Posterior cingulate gyrus (tissue), 11 donors: Measurements from ENCODE around the gene CCDC88C.

Experiments used
- DNase-seq, 10 donors: peaks; one replicate each; pipeline versions ENCODE4 v3.0.0 to v3.0.0-alpha.2; 2020 to 2021; ENCODE audit warnings: mixed read lengths in 3 of 10
- intact Hi-C: fragments of 100-400 bp; cut with DNase I; formaldehyde crosslinking; loops from one replicate; pipeline ENCODE4 v1.15.1; 2023

CCDC88C gene

GRCh38 chr14:91332986-91333649 lies 84.5 kb downstream of the CCDC88C start:
- intact Hi-C loops, result no loop called here
- no peak for DNase-seq

GRCh38 chr14:91332171-91332985 lies 85.2 kb downstream of the CCDC88C start:
- peak in 1 of 10 donors; percentile 87 for DNase-seq
- intact Hi-C loops, result no loop called here

- intact Hi-C loops, result no loop called here
Measured at GRCh38 chr14:91331721-91332120, 85.9 kb downstream of the CCDC88C start.

DNA sequence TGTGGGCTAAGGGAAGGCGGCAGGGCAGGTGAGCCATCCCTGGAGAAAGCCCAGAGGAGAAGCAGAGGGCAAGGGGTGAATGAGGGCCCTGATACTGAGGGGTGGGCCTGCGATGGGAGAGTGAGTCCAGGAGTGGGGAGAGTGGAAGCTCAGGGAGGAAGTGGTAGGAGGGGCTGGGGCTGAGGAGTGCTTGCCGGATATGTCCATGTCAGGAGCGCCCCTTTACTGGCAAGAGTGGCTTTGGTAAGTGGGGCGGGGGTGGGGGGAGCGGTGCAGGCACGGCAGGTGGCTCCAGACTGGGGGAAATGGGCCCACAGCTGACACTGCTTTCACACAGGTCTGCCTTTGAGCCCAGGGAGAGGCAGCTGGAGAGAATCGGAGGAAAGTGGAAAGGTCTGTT lies 86.8 kb downstream of the CCDC88C start:
- DNase-seq, result peak in 2 of 10 donors; percentile 17 to 18
- intact Hi-C loops, result no loop called here

More at GRCh38 chr14:91331721-91332120, 85.9 kb downstream of the CCDC88C start:
- no peak for DNase-seq

GRCh38 chr14:91330096-91330696 lies 87.4 kb downstream of the CCDC88C start:
- intact Hi-C loops, result no loop called here
- peak in 3 of 10 donors; percentile 26 to 72 (median 49) for DNase-seq

DNA sequence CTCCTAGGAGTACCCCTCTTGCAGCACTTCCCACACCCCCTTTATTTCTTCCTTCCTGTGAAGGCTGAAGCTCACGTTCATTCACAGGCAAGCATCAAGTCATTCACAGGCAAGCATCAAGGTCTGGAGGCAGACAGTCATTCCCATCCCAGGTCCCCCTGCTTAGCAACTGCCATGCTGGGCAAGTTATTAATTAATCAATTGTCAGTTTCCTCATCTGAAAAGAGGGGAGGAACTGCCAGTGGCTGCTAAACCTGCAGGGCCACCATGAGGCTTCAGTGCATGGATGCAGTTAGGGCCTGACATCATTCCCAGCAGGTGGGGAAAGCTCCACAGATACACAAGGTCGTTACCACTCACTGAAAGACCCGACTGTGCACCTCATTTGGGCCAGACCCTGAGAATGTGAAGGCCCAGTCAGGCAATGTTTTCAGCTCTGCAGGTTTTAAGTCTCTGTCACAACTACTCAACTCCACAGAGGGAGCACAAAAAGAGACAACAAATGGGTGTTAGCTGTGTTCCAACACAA lies 88.1 kb downstream of the CCDC88C start:
- intact Hi-C loops, result no loop called here
- DNase-seq, result peak in 3 of 10 donors; percentile 7 to 32 (median 8)

DNA sequence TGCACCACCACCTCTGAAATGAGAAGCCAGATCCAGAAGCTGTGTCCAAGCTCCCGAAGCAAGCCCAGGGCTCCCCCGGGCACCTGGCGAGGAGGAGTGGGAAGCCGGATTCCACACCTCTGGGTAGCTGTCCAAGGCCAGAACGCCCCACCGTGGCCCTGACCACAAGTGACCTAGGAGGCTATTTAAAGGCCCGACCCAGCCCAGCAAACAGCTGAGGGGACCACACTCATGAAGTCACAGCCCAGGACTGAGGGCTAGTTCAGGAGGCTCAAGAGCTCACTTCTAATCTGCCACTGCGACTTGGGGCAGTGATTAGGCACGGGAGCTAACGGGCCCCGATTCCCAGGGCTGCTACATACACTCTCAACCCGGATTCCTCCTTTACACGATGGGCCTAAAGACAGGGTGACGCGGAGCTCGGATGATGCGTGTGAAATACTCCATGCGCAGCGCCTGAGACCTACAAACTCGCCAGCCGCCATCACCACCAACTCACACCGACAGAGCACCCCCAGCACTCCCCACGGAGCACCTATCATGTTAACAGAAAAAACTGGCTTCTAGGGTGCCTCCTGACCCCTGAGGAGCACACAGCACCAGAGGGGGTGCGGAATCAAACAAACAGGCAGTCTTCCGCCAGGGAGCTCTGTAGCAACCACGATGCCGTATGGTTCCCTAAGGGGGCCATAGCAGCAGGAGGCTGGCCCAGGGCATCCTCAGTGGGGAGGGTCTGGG lies 89.1 kb downstream of the CCDC88C start:
- DNase-seq, result peak in 3 of 10 donors; percentile 58 to 63 (median 59)
- intact Hi-C loops, result no loop called here

- intact Hi-C loops, result no loop called here
- peak in 3 of 10 donors; percentile 18 to 62 (median 35) for DNase-seq
Measured at GRCh38 chr14:91327661-91328312, 89.8 kb downstream of the CCDC88C start.

DNA sequence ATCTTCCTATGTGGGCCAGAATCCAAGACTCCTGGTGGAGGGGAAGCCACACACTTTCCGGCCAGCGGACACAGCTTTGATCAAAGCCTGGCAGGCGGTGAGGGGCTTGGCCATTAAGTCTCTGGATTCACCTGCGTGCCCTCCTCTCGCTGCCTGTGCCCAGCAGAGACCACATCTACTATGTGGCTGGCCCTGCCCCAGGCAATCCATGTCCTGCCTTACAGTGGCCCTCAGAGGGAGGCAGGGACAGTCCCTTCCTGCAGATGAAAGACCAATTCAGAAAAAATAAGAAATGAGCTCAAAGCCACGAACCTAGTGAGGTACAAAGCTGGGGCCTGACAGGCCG lies 90.4 kb downstream of the CCDC88C start:
- intact Hi-C loops, result no loop called here
- DNase-seq, result peak in 3 of 10 donors; percentile 49 to 69 (median 58)

- intact Hi-C loops, result no loop called here
- peak in 2 of 10 donors; percentile 13 to 40 for DNase-seq
Measured at GRCh38 chr14:91326514-91327249, 90.9 kb downstream of the CCDC88C start.

DNA sequence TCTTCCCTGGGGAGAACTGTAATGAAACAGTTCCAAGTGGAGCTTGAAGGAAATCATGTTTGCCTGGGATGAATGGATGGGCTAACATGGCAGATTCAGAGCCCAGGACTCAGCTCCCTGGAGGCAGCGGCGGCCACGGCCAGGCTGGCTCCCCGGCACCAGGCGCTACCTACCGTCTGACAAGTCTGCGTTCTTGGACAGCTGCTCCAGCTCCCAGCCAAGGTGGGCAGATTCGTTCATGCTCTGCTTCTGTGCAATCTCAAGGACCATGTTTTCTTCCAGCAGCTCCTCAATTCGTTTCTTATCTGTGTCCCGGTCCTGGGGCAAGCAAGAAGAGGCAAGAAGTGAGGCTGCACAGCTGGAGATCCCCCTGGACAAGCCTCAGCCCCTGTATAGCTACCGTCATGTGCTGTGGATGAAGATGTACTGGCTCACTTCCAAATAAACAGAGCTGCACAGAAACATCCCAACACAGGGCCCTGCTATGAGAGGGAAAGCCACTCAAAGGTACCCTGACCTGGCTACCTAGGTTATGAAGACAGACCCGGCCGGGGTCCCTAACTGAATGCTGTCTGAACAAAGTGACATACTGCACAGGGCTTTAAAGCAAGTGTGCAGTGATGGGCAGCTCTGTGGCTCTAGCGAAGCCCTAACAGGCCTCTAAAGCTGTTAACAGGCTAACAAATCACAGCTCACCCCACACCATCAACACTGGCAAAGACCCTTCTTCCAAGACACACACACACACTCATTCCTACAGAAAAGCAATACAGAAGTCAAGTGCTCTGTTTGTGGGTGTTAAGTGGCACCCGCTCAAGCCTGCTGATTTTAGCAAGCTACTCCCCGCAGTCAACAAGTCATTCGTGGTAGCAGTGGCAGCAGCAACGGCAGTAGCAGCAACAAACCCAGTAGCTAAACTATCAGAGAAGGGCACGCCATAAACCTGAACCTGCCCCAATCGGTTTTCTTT lies 92.7 kb downstream of the CCDC88C start:
- peak in 3 of 10 donors; percentile 2 to 86 (median 84) for DNase-seq
- intact Hi-C loops, result no loop called here

DNA sequence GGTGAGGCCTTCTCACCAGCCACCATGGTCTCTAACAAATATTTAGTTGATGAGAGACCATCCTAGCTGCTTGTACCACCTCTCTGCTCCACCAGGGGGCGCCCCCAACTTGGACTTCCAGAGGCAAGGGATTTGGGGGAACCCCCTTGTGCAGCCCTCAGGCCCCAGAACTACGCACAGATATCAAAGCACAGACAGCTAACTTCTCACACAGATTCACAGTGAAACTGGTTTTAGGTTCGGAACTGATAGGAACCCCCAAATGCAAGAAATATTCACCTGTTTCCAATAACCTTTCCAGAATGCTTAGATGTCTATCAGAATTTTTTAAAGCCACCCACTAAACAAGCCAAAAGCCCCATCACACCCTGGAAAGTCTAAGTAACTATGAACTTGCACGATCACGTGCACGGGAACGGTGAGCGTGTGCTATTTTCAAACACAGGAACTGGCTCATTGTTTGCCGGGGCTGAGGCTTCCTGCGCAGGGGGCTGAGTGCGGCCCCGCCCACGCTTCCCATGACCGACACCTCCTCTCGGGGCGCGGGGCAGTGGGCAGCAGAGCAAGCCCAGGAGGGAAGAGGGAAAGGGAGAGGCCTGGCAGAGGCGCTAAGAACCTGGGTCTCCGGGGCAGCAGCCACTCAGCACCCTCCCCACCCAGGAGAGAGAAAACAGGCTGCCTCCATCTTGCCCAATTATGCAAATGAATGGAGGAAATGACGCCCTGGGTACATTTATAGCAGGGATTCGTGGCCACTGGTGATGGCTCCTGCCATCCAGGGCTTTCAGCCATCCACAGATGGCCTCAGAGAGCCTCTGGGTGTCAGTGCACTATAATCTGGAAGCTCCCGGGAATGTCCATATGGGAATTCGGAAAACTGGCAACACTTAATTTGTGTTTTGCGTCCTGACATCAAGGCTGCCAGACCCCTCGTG lies 93.7 kb downstream of the CCDC88C start:
- peak; percentile 74 to 98 (median 91) for DNase-seq
- intact Hi-C loops, result loop anchor here (1.0 kb wide), 1 partner anchor 95 kb away; no protein-coding TSS in a partner anchor

DNA sequence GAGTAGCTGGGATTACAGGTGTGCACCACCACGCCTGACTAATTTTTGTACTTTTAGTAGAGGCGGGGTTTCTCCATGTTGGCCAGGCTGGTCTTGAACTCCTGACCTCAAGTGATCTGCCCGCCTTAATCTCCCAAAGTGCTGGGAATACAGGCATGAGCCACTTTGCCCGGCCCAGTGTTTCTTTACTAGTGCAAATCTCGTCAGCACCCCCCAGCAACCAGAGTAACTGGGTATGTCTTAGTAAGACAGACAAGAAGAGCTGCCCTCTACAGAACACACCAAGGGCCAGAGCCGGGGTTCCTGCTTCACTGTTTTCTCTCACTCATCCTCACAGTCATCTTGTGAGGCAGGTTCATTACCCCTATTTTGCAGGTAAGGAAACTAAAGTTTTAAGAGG lies 94.6 kb downstream of the CCDC88C start:
- intact Hi-C loops, result loop anchor here (1.0 kb wide), 1 partner anchor 96 kb away; no protein-coding TSS in a partner anchor
- peak in 1 of 10 donors; percentile 32 for DNase-seq

GRCh38 chr14:91322623-91323022 lies 95.0 kb downstream of the CCDC88C start:
- intact Hi-C loops, result loop anchor here (1.0 kb wide), 1 partner anchor 97 kb away; no protein-coding TSS in a partner anchor
- DNase-seq, result no peak

DNA sequence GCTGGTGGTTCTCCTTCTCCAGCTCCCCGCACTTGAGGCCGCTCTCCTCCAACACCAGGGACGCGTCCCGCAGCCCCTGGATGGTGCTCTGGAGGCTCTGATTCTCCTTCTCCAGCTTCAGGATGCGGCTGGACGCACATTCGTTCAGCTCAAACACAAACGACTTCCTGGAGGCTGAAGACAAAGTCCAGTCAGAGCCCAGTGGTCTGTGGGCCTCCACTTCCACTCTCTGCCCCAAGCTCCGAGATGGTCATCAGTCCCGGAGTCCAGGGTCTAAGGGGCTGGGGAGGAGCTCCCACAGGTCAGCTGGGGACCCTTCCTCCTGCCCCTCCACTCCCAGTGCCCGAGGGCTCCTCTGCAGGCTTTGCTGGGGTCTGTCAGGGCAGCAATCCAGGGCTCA lies 96.5 kb downstream of the CCDC88C start:
- DNase-seq, result peak in 1 of 10 donors; percentile 26
- intact Hi-C loops, result no loop called here

DNA sequence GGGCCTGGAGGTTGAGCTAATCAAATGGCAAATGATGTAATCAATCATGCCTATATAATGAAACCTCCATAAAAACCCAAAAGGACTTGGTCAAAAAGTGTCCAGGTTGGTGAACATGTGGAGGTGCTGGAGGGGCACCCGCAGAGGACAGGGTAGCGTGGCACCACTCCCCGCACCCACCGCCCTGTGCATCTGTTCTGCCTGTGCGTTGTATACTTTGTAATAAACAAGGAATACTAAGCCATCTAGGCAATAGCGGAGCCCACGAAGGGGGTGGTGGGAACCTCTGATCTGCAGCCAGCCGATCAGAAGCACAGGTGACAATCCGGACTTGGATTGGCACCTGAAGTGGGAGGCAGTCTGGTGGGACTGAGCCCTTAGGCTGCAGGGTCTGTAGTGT lies 97.4 kb downstream of the CCDC88C start:
- peak in 2 of 10 donors; percentile 26 to 56 for DNase-seq
- intact Hi-C loops, result no loop called here

DNA sequence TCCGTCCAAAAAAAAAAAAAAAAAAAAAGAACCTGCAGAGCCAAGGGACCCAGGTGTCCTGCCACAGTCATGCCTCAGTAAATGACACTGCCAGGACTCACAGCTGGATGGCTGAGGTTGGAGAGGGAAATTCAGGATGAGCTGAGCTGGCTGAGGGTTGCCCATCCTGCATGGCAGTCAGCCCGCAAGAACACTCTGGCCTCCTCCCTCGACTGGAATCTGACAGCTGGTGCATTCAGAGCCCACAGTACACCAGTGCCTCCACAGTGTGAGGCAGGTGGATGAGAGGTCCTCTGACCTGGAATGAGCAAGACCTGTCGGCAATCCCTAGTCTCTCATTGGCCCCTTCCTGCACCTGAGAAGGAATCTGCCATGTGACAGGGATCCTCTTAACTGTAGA lies 98.7 kb downstream of the CCDC88C start:
- intact Hi-C loops, result no loop called here
- peak in 3 of 10 donors; percentile 15 to 61 (median 28) for DNase-seq
